GM19455 (cell line): ENCODE data around the gene HBS1L.

Experiments
- ATAC-seq: cut with Tn5 transposase; IDR thresholded peaks from one replicate; pipeline ENCODE4 v1.9.1; 2021; ENCODE audit not compliant: unreplicated experiment

Gene HBS1L

DNA sequence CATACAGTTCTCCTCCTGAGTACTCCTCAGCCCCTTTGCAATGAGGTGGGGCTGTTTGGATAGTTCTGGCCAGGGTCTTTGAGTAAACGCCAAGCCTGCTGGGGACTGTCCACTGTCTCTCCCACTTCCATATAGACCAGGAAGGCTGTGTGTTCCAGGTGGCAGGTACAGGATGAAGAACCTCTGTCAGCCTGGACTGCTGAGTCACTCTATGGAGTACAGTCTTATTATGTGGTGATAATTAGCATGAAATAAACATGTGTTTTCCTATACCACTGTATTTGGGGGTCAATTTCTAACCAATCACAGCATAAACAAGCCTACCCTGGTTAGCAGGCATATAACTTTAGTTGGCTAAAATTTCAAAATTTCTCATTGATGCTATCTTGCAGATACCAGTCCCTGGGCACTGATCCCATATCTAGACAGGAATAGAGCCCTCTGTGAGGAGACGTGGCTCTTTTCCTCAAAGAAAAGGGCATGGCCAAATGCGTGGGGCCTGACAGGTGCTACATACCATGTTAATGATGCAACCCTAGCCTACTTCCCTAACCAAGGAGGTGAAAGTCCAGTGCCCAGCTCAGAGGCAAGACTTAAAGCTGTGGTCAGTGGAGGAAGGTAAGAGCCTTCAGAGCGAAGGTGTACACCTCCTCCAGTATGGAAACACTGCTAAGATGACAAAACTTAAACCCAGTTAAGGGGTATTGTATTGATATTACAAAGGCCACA lies 100.2 kb downstream of the HBS1L start:
- ATAC-seq, result no peak

- no peak for ATAC-seq
Observed at GRCh38 chr6:134951494-134952263, 102.9 kb downstream of the HBS1L start.

GRCh38 chr6:134950482-134950881 lies 104.1 kb downstream of the HBS1L start:
- no peak for ATAC-seq

- no peak for ATAC-seq
Observed at GRCh38 chr6:134949927-134950326, 104.7 kb downstream of the HBS1L start, which contains the start of gene ALDH8A1. Gene ALDH8A1, minus strand, starts transcription at chr6:134950101. Its CDS starts 48 bp downstream, at chr6:134950053.

GRCh38 chr6:134948691-134949090 lies 105.9 kb downstream of the HBS1L start:
- ATAC-seq, result no peak

- ATAC-seq, result no peak
Observed at GRCh38 chr6:134948142-134948541, 106.5 kb downstream of the HBS1L start.

DNA sequence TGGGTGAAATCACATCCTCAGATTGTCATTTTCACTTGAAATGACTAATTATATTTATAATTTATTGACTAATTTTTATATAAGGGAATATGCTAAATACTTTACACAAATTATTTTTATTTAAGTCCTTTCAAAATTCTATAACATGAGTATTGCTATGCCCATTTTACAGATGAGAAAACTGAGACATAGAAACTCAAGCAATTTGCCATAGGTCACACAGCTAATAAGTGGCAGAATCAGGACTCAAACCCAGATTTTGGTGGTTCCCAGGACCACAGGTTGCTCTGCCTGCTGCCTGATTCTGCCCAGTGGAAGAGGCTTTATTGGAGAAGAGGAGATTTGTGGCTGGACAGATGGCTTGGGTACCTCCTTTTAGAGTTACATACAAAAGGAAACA lies 109.6 kb downstream of the HBS1L start:
- no peak for ATAC-seq

GRCh38 chr6:134943522-134944111 lies 111.0 kb downstream of the HBS1L start:
- no peak for ATAC-seq

GRCh38 chr6:134938896-134939295 lies 115.7 kb downstream of the HBS1L start:
- peak; percentile 59 for ATAC-seq

GRCh38 chr6:134937426-134937825 lies 117.2 kb downstream of the HBS1L start:
- ATAC-seq, result no peak

GRCh38 chr6:134936931-134937330 lies 117.7 kb downstream of the HBS1L start:
- no peak for ATAC-seq

DNA sequence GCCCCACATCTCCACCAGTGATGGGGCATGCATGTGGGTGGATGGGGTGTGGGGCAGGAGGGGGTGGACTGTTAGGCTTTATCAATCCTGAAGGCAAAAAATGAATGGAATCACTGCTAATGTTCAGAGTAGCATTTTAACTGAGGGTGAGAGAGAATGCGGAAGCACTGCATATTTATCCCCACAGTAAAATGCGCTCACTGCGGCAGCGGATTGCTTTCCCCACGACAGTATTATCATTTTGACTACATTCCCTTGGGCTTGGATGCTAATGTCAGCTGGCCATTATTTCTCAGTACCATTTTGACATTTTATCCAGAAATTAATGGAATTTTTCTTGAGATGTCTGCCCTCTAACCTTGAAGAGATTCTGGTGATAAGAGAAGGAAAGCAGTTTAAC lies 118.1 kb downstream of the HBS1L start:
- no peak for ATAC-seq

DNA sequence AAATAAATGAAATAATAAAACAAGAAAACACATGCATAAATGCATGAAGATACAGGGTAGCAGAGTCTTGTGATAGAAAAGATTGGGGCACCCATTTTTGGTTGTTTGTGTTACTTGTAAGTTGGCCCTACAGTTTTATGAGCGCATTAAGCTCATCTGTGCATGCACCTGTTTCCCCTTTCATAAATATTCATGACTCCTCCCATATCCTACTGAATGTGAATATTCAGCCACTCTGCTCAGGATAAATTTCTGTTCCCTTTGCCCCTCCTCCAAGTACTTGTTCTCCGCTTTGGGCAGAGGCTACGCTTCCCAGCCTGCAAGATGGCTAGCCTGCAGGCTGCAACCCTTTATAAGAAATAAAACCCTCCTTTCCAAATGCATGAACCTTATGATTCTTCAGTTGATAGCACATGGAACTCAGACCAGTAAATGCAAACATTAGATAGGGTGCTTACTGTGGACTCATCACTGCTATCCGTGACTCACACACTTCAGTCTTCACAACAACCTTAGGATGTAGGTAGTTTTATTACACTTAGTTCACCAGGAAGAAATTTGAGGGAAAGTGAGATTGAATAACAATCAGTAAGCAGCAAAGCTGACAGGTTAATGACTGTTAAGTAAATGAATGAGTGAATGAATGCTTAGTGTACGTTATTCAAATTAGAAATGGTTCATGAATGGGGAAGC lies 119.7 kb downstream of the HBS1L start:
- ATAC-seq, result no peak

DNA sequence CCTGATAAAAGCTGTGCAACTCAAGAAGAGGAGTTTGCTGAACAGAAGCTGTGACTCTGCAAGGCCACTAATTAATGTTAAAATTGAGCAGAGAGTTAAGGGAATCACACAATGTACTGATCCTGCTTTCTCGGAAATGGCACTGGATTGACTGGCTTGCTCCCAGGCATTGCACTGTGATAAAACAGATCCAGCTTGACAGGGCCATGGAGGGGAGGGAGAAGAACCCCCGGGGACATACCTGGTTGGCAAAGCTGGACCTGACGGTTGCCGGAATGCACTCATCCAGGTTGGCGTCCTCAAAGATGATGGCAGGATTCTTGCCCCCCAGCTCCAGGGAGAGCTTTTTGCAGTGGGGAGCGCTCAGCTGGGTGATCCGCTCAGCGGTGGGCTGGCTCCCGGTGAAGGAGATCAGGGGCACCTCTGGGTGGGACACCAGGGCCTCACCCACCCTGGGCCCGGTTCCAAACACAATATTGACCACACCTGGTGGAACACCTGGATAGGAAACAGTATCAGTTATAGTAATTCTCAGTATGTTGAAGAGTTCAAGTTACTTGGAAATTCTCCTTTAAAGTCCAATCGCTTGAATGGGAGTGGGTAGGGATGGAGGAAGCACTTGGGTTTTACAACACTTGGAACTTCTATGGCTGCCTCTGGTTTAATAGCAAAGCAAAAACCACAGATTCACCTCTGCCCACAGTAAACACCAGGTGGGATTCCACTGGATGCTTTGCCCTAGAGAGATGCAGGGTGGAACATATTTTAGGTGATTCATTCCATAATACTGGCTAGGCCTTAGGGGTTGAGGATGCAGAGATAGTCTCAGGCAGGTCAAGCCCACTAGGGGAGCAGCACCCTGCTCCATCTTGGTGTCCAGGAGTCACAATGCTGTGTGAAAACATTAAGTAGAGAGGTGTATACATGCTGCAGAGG lies 121.8 kb downstream of the HBS1L start:
- ATAC-seq, result no peak

DNA sequence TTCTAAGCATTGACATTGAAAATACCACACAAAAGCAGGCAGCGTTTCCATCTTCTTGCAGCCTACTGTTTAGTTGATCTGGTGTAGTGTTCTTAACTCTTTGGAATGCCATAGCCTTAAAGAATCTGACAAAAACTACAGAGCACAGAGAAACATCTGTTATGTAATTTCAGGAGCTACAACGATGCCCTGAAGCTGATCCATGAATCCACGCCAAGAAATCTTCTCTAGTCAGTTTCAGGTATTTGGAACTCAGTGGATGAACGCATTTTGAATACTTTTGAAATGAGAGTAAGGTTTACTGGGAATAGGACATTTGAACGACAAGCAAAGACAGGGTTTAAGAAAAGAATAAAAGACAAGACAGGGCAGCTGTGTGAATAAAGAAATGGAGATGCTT lies 122.5 kb downstream of the HBS1L start:
- ATAC-seq, result no peak

GRCh38 chr6:134930463-134930862 lies 124.2 kb downstream of the HBS1L start:
- no peak for ATAC-seq

GRCh38 chr6:134928151-134928900 lies 126.3 kb downstream of the HBS1L start:
- no peak for ATAC-seq

DNA sequence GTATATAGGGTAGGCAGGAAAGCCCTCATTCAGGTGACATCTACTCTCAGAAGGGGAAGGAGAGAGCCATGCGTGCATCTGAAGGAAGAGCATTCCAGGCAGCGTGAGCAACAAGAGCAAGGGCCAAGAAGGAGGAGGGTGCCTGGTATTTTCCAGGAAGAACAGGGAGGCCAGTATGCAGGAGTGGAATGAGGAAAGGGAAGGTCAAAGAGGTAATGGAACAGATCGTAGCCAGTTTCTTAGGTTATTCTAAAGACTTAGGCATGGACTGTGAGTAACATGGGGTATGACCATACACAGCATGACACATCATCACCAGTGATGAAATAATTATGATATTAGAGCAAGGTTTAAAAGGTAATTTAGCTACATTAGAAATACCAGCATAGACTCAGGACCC lies 128.8 kb downstream of the HBS1L start:
- no peak for ATAC-seq

DNA sequence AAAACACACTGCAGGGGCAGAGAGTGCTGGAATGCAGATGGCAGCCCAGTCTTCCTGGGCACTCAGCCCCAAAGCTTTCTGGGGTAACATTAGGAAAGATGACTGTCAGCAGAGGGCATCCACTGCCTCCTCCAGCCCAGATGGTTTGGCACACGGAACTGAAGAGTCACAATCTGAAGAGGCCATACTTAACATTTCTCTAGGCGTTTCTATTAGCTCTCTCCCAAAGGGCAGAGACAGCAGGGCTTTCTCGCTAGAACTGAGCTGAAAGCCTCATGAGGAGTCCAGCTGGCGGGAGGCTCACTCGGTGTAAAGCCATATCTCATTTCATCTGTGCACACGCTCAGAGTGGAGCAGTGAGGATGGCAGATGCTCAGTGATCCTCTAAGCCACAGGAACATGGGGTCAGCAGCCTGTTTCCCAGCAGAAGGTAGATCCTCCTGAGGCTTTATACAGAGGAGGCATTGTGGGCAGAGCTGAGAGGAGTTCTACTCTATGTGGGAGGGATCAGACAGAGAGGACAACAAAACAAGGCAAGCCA lies 132.8 kb downstream of the HBS1L start:
- no peak for ATAC-seq
